Esophagus squamous epithelium (tissue), 5 donors: ENCODE data around the gene SDHB. TPM values are rescaled to one million over a fixed set of nuclear protein-coding genes. Genes with fewer than 3 reads are reported as not detected.

Experiments used
- DNase-seq: peaks from one replicate; lab custom pipeline; 2025; lab: John Stamatoyannopoulos, UW
- H3K27ac ChIP-seq, 4 donors: fragments of 200-600 bp; sonication (generic); one replicate each; pipeline ENCODE4 v1.5.1; 2016 to 2019; ENCODE audit warnings: mild to moderate bottlenecking in 1 of 4
- H3K27me3 ChIP-seq, 4 donors: fragments of 200-600 bp; sonication (generic); 1 replicate in 3 of 4; 2 replicates in 1 of 4; pipeline versions ENCODE4 v1.5.1 to v1.6.0; 2017 to 2021; ENCODE audit warnings: antibody characterized with exemption in 1 of 4
- H3K36me3 ChIP-seq, 3 donors: fragments of 200-600 bp; sonication (generic); one replicate each; pipeline ENCODE4 v1.5.1; 2016 to 2019
- H3K4me1 ChIP-seq, 3 donors: fragments of 200-600 bp; sonication (generic); one replicate each; pipeline ENCODE4 v1.5.1; 2017 to 2019
- H3K4me3 ChIP-seq, 4 donors: fragments of 200-600 bp; sonication (generic); 1 replicate in 3 of 4; 2 replicates in 1 of 4; pipeline ENCODE4 v1.5.1; 2016 to 2019; ENCODE audit warnings: mild to moderate bottlenecking in 2 of 4, moderate library complexity in 1 of 4
- H3K9me3 ChIP-seq, 3 donors: fragments of 200-600 bp; sonication (generic); one replicate each; pipeline ENCODE4 v1.5.1; 2016 to 2019
- POLR2A ChIP-seq, 4 donors: fragments of 450-650 bp; IDR thresholded peaks; one replicate each; pipeline ENCODE4 v1.6.1; 2017; ENCODE audit warnings: antibody characterized with exemption in 4 of 4, mild to moderate bottlenecking in 4 of 4, moderate library complexity in 3 of 4
- WGBS, 2 donors: methylation state at CpG; one replicate each; pipeline ENCODE4 v1.1.5; 2018; 5-methylcytosine and 5-hydroxymethylcytosine counted together
- intact Hi-C: fragments of 100-400 bp; cut with DNase I; formaldehyde crosslinking; loops from one replicate; pipeline ENCODE4 v1.15.0; 2022
- total RNA-seq, 4 donors: library from RNA; depleted of rRNA; stranded (reverse); fragments of >200 nt; gene quantifications; one replicate each; pipeline ENCODE4 v1.1.0, GENCODE V29; 2016
- TF ChIP-seq, protein P1 (sequence below), 6 experiments: fragments of 450-650 bp in 4 of 6; fragments of 200-600 bp in 2 of 6; sonication (generic) in 2 of 6; IDR thresholded peaks; one replicate each; pipeline ENCODE4 v1.5.1; 2016 to 2019; ENCODE audit warnings: antibody characterized with exemption in 6 of 6, mild to moderate bottlenecking in 4 of 6, moderate library complexity in 4 of 6
- donor health status: DM: yes; HTN: yes; CAD: no.

SDHB gene
- total RNA-seq, 4 donors from 2014 or later, result 78.4 to 137 (median 119) TPM

- no peak for TF ChIP-seq POLR2A (IDR thresholded peaks at IDR 0.05)
- TF ChIP-seq, protein P1, sequence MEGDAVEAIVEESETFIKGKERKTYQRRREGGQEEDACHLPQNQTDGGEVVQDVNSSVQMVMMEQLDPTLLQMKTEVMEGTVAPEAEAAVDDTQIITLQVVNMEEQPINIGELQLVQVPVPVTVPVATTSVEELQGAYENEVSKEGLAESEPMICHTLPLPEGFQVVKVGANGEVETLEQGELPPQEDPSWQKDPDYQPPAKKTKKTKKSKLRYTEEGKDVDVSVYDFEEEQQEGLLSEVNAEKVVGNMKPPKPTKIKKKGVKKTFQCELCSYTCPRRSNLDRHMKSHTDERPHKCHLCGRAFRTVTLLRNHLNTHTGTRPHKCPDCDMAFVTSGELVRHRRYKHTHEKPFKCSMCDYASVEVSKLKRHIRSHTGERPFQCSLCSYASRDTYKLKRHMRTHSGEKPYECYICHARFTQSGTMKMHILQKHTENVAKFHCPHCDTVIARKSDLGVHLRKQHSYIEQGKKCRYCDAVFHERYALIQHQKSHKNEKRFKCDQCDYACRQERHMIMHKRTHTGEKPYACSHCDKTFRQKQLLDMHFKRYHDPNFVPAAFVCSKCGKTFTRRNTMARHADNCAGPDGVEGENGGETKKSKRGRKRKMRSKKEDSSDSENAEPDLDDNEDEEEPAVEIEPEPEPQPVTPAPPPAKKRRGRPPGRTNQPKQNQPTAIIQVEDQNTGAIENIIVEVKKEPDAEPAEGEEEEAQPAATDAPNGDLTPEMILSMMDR (IDR thresholded peaks at IDR 0.05), result no peak
Measured at GRCh38 chr1:17004466-17005364, 49.1 kb downstream of the SDHB start.

GRCh38 chr1:17002524-17002902 lies 51.3 kb downstream of the SDHB start:
- DNase-seq, result no peak
- no peak overlapping the region for H3K27ac ChIP-seq
- peaks cover 9 to 89% (median 23%) of the 10 kb centered on the region in 3 donors for H3K36me3 ChIP-seq
- no peak overlapping the region for H3K4me3 ChIP-seq
- intact Hi-C loops, result no loop called here
- TF ChIP-seq POLR2A (IDR thresholded peaks at IDR 0.05), result no peak
- TF ChIP-seq, protein P1 (IDR thresholded peaks at IDR 0.05), result no peak
- H3K9me3 ChIP-seq, result no peaks in the 10 kb centered on the region
- no peaks in the 10 kb centered on the region for H3K27me3 ChIP-seq
- H3K4me1 ChIP-seq, result peaks cover 0 to 41% (median 5%) of the 10 kb centered on the region in 3 donors
- WGBS, 2 donors, result 87 to 90% methylated on average over 4 of the region's 4 CpGs

More at GRCh38 chr1:17004466-17005364, 49.1 kb downstream of the SDHB start:
- Histone ChIP-seq H3K4me1 (peaks cover 2 to 32% (median 9%) of the 10 kb centered on the region in 3 donors), H3K36me3 (peaks cover 9 to 67% (median 23%) of the 10 kb centered on the region in 3 donors), H3K9me3 (no peaks in the 10 kb centered on the region), H3K27ac (peak overlapping the region; percentile 11 to 74 (median 42)), H3K27me3 (no peaks in the 10 kb centered on the region), H3K4me3 (no peak overlapping the region)
- no peak for DNase-seq
- intact Hi-C loops, result no loop called here
- 87 to 89% methylated on average over 8 to 14 of the region's 24 CpGs for WGBS, 2 donors

- WGBS, 2 donors, result 100% methylated on average over 4 of the region's 19 CpGs; no CpG with 5 or more reads in 1 of the 2 donors
- peaks cover 10 to 94% (median 23%) of the 10 kb centered on the region in 3 donors for H3K36me3 ChIP-seq
- H3K4me1 ChIP-seq, result peaks cover 0 to 41% (median 5%) of the 10 kb centered on the region in 3 donors
- no peak for DNase-seq
- no peak overlapping the region for H3K4me3 ChIP-seq
- H3K27ac ChIP-seq, result no peak overlapping the region
- TF ChIP-seq POLR2A (IDR thresholded peaks at IDR 0.05), result no peak
- TF ChIP-seq, protein P1 (IDR thresholded peaks at IDR 0.05), result no peak
- no peaks in the 10 kb centered on the region for H3K9me3 ChIP-seq
- intact Hi-C loops, result no loop called here
- no peaks in the 10 kb centered on the region for H3K27me3 ChIP-seq
Measured at GRCh38 chr1:17001760-17002523, 51.9 kb downstream of the SDHB start.

GRCh38 chr1:16999863-17000262 lies 54.0 kb downstream of the SDHB start:
- Histone ChIP-seq H3K27ac (no peak overlapping the region), H3K36me3 (peaks cover 14 to 98% (median 17%) of the 10 kb centered on the region in 3 donors), H3K9me3 (no peaks in the 10 kb centered on the region), H3K27me3 (no peaks in the 10 kb centered on the region), H3K4me3 (no peak overlapping the region), H3K4me1 (peaks cover 0 to 46% (median 5%) of the 10 kb centered on the region in 3 donors)
- TF ChIP-seq, protein P1 (IDR thresholded peaks at IDR 0.05), result no peak
- TF ChIP-seq POLR2A (IDR thresholded peaks at IDR 0.05), result no peak
- intact Hi-C loops, result no loop called here
- 88 to 91% methylated on average over 5 to 6 of the region's 8 CpGs for WGBS, 2 donors
- no peak for DNase-seq
